ENCODE measurements around the gene TPGS2.

DNA sequence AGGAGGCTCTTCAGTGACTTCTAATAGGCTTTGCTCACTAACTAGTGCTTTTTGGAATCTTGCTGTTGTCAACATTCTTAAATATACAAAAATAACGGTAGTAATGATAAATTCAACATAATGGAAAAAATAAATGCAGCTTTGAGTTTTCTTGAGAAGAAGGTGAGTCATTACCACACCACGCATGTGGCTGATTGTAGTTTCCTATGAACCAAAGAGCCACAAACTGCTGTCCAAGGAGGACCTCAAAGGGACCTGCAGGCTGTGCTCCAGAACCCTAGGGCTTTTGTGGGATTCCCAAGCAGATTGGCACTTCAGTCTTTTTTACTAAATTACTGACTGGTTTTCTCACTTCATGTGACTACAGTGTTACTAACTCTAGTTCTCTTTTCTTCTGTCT, 66.7 kb downstream of the TPGS2 start:
- TF ChIP-seq EZH2 (IDR thresholded peaks at IDR 0.05) (no peak), POLR2AphosphoS5 (IDR thresholded peaks at IDR 0.05; ENCODE audit: borderline replicate concordance, low read depth, low read length) (no peak)

Data from SK-N-MC (cell line).